HCT116 (cell line): ENCODE results near the gene DIO1. TPM values are rescaled to one million over a fixed set of nuclear protein-coding genes. Genes with fewer than 3 reads are reported as not detected.

ENCODE experiments used
- CTCF ChIP-seq, 3 experiments: fragments of 200-600 bp in 1 of 3; sonication (generic) in 1 of 3; IDR thresholded peaks in 2 of 3; conservative IDR thresholded peaks in 1 of 3; 2 replicates each; pipeline ENCODE4 v1.5.1; 2012 to 2017; ENCODE audit warnings: low read depth in 2 of 3, low read length in 2 of 3, antibody characterized with exemption in 1 of 3, borderline replicate concordance in 1 of 3, control low read depth in 1 of 3, mild to moderate bottlenecking in 1 of 3, mixed read lengths in 1 of 3, mixed run types in 1 of 3, moderate library complexity in 1 of 3; ENCODE audit not compliant: insufficient read depth in 1 of 3
- EGR1 ChIP-seq: IDR thresholded peaks from 2 replicates; pipeline ENCODE4 v1.6.1; 2012; ENCODE audit warnings: low read depth
- ELF1 ChIP-seq: IDR thresholded peaks from 2 replicates; pipeline ENCODE4 v1.6.1; 2012; ENCODE audit warnings: low read depth, borderline replicate concordance
- EZH2 ChIP-seq: fragments of 200-600 bp; sonication (generic); IDR thresholded peaks from 2 replicates; pipeline ENCODE4 v1.6.1; 2017; ENCODE audit warnings: antibody characterized with exemption, mixed run types
- POLR2A ChIP-seq: IDR thresholded peaks from 2 replicates; pipeline ENCODE4 v1.7.0; 2011; ENCODE audit warnings: borderline replicate concordance; ENCODE audit not compliant: insufficient read depth, insufficient read length; ENCODE audit errors: extremely low read depth
- REST ChIP-seq: IDR thresholded peaks from 2 replicates; pipeline ENCODE4 v1.6.1; 2012; ENCODE audit warnings: low read depth
- SIN3A ChIP-seq: IDR thresholded peaks from 2 replicates; pipeline ENCODE4 v1.6.1; 2012; ENCODE audit warnings: low read depth
- SRF ChIP-seq: IDR thresholded peaks from 2 replicates; pipeline ENCODE4 v1.6.1; 2012; ENCODE audit warnings: low read depth
- YY1 ChIP-seq: IDR thresholded peaks from 2 replicates; pipeline ENCODE4 v1.6.1; 2011; ENCODE audit warnings: low read length, low read depth, moderate library complexity, mild to moderate bottlenecking; ENCODE audit not compliant: insufficient replicate concordance; ENCODE audit errors: extremely low read depth
- total RNA-seq: library from RNA; stranded (reverse); gene quantifications from one replicate; pipeline ENCODE4 v1.2.1, GENCODE V29; 2021; ENCODE audit not compliant: unreplicated experiment

Gene DIO1
- total RNA-seq, 1 experiment from 2014 or later = not detected

- TF ChIP-seq POLR2A (no peak), CTCF (IDR thresholded peaks at IDR 0.05 in 2 of 3, conservative IDR thresholded peaks at IDR 0.05 in 1 of 3; ENCODE audit: borderline replicate concordance in 1 of 3, insufficient read depth in 1 of 3, low read depth in 2 of 3, low read length in 2 of 3) (no peak), REST (no peak), YY1 (no peak), ELF1 (no peak), EZH2 (no peak), EGR1 (no peak), SIN3A (no peak), SRF (no peak)
These were observed 8.5 kb downstream of the DIO1 start (continued) for GRCh38 chr1:53902235-53903138.
